ENCODE data around the gene ZNF211.

DNA sequence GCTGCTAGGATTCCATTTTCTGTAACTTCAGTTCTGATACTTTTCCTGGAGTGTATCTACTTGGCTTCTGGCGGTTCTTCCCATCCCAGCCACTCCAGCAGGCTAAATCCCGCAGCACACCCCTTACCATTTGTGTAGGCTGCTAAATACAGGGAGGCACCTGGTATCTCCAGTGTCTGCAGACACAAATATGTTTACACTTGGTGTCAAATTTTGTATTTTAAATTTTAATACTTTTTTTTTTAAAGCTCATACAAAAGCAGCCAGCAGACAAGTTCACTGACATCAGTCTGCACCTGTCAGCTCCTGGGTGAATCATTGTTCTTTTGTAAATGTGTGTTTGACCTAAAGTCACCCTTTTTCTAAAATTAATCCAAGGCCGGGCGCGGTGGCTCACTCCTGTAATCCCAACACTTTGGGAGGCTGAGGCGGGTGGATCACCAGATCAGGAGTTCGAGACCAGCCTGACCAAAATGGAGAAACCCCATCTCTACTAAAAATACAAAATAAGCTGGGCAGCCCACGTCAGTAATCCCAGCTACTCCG lies 32.4 kb downstream of the ZNF211 start:
- TF ChIP-seq, protein P1, sequence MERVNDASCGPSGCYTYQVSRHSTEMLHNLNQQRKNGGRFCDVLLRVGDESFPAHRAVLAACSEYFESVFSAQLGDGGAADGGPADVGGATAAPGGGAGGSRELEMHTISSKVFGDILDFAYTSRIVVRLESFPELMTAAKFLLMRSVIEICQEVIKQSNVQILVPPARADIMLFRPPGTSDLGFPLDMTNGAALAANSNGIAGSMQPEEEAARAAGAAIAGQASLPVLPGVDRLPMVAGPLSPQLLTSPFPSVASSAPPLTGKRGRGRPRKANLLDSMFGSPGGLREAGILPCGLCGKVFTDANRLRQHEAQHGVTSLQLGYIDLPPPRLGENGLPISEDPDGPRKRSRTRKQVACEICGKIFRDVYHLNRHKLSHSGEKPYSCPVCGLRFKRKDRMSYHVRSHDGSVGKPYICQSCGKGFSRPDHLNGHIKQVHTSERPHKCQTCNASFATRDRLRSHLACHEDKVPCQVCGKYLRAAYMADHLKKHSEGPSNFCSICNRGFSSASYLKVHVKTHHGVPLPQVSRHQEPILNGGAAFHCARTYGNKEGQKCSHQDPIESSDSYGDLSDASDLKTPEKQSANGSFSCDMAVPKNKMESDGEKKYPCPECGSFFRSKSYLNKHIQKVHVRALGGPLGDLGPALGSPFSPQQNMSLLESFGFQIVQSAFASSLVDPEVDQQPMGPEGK (CRISPR knock-in tag; IDR thresholded peaks at IDR 0.05; ENCODE audit: borderline replicate concordance) = no peak
- TF ChIP-seq ARNTL (CRISPR knock-in tag; IDR thresholded peaks at IDR 0.05; ENCODE audit: borderline replicate concordance, low read depth) (no peak), ZNF8 (CRISPR knock-in tag; IDR thresholded peaks at IDR 0.05) (no peak)
